GM19239 (cell line): ENCODE results near the gene AP2A1.

Experiments used
- DNase-seq: peaks from one replicate; pipeline ENCODE4 v3.0.0; 2011; ENCODE audit warnings: low spot score; ENCODE audit not compliant: insufficient read length
- FAIRE-seq: peaks from 2 replicates; lab custom pipeline; 2011; peaks lifted over from hg19 to GRCh38; lab: Jason Lieb, UNC

The AP2A1 gene

DNA sequence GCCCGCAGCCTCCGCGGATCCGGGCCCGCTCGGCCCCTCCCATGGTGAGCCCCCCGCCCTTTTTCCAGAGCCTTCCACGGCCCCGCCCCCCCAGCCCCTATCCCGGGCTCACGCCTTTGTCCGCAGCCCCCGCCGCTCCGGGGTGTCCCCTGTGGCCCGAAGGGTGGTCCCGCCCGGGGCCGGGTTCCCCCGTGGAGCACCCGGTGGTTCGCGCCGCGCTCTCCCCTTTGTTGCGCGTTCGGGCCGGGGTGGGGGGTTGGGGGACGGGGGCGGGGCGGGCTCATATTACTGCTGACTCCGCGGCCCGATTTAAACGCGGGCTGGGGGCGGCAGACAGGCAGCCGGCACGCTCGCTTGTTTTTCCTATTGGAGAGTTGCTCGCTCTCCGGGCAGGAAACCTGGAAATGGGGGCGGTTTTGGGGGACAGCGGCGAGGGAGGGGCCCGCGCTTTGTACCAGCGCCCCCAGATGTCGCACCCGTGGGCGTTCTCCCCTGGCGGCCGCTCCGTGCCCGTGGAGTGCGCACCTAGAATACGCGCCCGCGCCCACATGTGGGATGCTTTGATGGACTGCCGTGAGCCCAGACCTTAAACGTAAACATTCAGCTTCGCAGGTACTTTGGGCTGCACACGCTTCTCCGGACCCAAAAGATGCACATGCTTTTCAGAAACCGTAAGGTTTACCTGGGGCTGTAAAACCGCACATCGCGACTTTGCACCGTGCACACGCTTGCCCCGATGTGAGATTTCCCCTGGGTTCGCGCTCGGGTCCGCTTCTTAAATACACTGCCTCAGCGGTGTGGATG lies 84.9 kb downstream of the AP2A1 start:
- DNase-seq (no peak), FAIRE-seq (no peak)

DNA sequence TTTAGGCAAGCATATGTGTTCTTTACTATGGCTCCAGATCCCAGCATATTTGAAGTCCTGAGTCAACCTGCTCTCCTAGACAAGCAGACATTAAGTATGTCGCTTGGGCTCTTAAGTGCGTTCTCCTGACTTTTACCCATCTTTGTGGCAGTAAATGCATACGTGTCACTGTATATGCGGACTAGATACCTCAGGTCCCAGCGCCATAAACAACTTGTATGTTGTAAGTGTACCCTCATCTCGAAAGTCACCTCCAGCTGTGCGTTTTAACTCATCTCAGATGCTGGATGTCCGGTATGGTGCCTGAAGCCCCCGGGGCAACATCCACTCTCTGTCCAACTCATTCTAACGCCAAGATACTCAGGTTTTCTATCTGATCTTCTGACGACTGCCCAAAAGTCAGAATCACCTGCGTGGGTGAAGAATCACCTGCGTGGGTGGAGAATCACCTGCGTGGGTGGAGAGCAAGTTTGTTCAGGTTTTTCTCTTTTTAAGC lies 85.9 kb downstream of the AP2A1 start:
- DNase-seq (no peak), FAIRE-seq (no peak)

DNA sequence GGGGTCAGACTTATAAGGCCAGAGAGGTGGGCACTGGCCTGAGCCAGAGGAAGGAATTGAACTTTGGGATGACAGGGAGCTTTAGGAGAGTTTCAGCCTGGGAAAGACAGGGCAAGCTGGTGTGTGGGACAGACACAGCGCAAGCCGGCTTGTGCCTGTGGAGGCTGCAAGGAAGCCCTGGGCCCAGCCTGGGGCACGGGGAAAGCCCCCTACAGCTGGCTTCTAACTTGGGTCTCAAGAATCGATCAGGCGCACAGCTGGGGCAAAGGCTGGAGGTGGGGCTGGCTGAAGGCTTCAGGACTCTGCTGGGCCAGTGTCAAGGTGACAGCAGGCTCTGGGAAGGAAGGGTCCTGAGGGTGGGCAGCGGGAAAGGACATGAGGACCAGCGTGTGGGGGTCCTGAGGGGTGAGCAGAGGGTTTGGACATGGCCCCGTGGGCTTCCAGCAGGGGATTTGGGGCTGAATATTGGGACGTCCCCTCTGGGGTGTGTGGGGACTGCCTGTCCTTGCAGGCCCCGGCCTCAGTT lies 87.1 kb downstream of the AP2A1 start:
- FAIRE-seq (no peak), DNase-seq (no peak)

DNA sequence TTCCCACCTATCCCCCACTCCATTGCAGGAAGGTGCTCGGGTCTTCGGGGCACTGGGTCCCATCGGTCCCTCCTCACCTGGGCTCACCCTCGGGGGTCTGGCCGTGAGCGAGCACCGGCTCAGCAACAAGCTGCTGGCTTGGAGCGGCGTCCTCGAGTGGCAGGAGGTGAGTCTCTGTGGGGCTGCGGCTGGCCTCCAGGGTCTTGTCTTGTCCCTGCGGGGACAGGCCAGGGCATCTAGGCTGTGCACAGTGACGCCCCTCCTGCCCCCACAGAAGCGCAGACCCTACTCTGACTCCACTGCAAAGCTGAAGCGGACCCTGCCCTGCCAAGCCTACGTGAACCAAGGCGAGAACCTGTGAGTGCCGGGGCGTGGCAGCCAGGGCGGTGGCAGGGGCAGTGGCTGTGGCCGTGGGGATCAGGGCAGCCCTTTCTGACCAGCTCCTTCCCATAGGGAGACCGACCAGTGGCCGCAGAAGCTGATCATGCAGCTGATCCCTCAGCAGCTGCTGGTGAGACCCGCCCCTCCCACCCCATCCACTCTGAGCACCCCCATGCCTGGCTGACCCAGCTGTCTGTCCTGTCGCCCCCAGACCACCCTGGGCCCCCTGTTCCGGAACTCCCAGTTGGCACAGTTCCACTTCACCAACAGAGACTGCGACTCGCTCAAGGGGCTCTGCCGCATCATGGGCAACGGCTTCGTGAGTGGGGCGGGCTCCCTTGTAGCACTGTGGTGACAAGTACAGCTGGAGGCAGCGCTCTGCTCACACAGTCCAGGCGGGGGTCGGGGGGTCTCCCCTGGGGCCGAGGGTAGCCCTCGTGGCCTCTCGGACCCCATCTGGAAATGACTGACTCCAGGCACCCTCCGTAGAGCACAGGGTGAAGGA lies 87.8 kb downstream of the AP2A1 start:
- no peak for DNase-seq
- no peak for FAIRE-seq

DNA sequence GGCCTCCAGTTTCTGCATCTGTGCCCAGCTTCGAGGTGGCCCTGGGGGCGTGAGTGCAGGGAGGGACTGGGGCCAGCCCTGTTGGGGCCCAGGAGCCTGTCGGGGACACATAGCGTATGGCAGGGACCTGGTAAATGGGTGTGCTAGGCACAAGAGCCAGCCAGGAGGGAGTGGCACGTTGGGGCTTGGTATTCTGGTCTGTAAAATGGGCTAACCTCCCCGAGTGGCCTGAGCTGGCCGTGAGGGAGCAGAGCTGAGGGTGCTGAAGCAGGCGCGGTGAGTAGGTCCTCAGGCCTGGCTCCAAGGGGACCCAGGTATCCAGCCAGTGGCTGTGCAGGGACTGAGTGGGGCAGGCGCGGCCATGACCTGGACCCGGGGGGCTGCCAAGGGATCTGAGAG lies 88.5 kb downstream of the AP2A1 start:
- FAIRE-seq (no peak), DNase-seq (no peak)

DNA sequence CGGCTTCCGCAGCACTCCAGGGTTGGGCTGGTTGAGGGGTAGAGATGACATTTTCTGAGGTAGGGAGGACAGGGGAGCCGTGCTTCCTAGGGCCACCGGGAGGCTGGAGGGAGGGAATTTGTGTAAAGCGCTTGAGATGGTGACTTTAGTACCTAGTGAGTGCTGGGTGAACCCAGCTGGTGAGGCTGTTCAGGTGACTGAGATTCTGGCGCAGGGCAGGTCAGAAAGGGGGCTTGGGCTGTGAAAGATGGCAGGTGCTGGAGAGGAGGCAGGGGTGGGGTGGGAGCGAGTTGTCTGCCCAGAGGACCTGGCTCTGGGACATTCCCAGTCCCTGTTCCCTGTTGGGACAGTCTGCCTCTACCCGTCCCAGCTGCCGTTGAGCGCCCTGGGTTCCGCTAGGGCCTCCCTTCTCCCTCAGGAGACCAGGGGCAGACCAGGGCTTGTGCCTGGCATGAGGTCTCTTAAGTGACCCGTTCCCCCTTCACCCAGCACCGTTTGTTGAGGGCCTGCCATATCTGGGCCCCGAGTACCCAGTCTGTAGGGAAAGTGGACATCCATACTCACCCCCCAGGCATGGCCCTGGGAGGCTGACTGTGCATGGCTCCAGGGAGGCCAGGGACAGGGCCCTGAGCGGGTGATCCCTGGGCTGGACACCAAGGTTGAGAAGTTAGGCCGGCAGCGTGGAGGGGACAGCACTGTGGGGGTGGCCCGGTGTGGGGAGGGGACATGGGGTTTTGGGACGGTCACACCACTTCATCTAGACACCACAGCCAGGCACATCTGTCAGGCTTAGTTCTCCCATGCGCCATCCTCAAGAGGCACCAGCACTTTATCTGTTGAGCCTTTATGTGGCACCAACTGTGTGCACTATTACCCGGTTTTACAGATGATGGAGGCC lies 89.1 kb downstream of the AP2A1 start:
- DNase-seq (no peak), FAIRE-seq (no peak)

DNA sequence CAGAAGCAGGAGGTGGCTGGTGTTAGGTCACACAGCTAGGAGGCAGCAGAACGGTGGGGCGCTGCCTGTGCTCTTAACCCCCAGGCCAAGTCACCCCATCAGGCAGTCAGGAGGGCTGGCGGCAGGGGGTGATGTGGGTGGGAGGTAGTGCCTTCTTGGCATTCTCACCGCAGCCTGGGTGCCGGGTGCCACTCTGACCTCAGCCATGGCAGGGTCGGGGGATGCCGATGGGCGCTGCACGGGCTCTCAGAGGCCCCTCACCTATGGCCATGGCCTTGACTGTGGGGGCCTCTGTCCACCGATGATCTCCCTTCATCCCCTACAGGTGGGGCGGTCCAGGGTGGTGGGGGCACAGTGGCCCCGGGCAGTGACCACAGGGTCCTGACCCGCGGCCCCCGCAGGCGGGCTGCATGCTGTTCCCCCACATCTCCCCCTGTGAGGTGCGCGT lies 89.8 kb downstream of the AP2A1 start:
- DNase-seq (no peak), FAIRE-seq (no peak)
